ENCODE measurements around the gene EVPL.
A peak's percentile ranks its signal among the peaks of the same experiment; 100 is the strongest.

Gene EVPL

GRCh38 chr17:76005263-76006149 is 21.6 kb downstream of the EVPL start:
- H3K27me3 ChIP-seq (ENCODE audit: control insufficient read depth, insufficient read depth, low read length) = no peaks in the 10 kb centered on the region
- peaks cover 16% of the 10 kb centered on the region for H3K36me3 ChIP-seq (ENCODE audit: control insufficient read depth, insufficient read depth, low read length)
- no peak overlapping the region for H3K4me3 ChIP-seq (ENCODE audit: low read depth, low read length)
- no peaks in the 10 kb centered on the region for H3K4me1 ChIP-seq (ENCODE audit: control insufficient read depth, insufficient read depth, low read length)
- no peaks in the 10 kb centered on the region for H3K9me3 ChIP-seq (ENCODE audit: control insufficient read depth, insufficient read depth, low read depth, low read length)
- no peak overlapping the region for H3K9ac ChIP-seq (ENCODE audit: low read length)
- H3K27ac ChIP-seq (ENCODE audit: low read depth, low read length) = no peak overlapping the region

GRCh38 chr17:76004750-76005262 is 22.3 kb downstream of the EVPL start:
- peaks cover 19% of the 10 kb centered on the region for H3K36me3 ChIP-seq (ENCODE audit: control insufficient read depth, insufficient read depth, low read length)
- H3K9ac ChIP-seq (ENCODE audit: low read length) = no peak overlapping the region
- H3K4me1 ChIP-seq (ENCODE audit: control insufficient read depth, insufficient read depth, low read length) = no peaks in the 10 kb centered on the region
- H3K27ac ChIP-seq (ENCODE audit: low read depth, low read length) = no peak overlapping the region
- no peak overlapping the region for H3K4me3 ChIP-seq (ENCODE audit: low read depth, low read length)
- H3K27me3 ChIP-seq (ENCODE audit: control insufficient read depth, insufficient read depth, low read length) = no peaks in the 10 kb centered on the region
- no peaks in the 10 kb centered on the region for H3K9me3 ChIP-seq (ENCODE audit: control insufficient read depth, insufficient read depth, low read depth, low read length)

- Histone ChIP-seq H3K4me1 (ENCODE audit: control insufficient read depth, insufficient read depth, low read length) (no peaks in the 10 kb centered on the region), H3K27ac (ENCODE audit: low read depth, low read length) (no peak overlapping the region), H3K27me3 (ENCODE audit: control insufficient read depth, insufficient read depth, low read length) (no peaks in the 10 kb centered on the region), H3K9me3 (ENCODE audit: control insufficient read depth, insufficient read depth, low read depth, low read length) (no peaks in the 10 kb centered on the region), H3K9ac (ENCODE audit: low read length) (no peak overlapping the region), H3K36me3 (ENCODE audit: control insufficient read depth, insufficient read depth, low read length) (peaks cover 19% of the 10 kb centered on the region), H3K4me3 (ENCODE audit: low read depth, low read length) (no peak overlapping the region)
Observed at GRCh38 chr17:76003915-76004314, 23.2 kb downstream of the EVPL start.

GRCh38 chr17:76002100-76002499 is 25.0 kb downstream of the EVPL start:
- Histone ChIP-seq H3K27me3 (ENCODE audit: control insufficient read depth, insufficient read depth, low read length) (no peaks in the 10 kb centered on the region), H3K4me1 (ENCODE audit: control insufficient read depth, insufficient read depth, low read length) (no peaks in the 10 kb centered on the region; the same call in 1 of the 2 replicates), H3K36me3 (ENCODE audit: control insufficient read depth, insufficient read depth, low read length) (peaks cover 19% of the 10 kb centered on the region), H3K9me3 (ENCODE audit: control insufficient read depth, insufficient read depth, low read depth, low read length) (no peaks in the 10 kb centered on the region), H3K4me3 (ENCODE audit: low read depth, low read length) (no peak overlapping the region), H3K9ac (ENCODE audit: low read length) (no peak overlapping the region), H3K27ac (ENCODE audit: low read depth, low read length) (no peak overlapping the region)

- H3K4me1 ChIP-seq (ENCODE audit: control insufficient read depth, insufficient read depth, low read length) = peaks cover 3% of the 10 kb centered on the region; the same call in 1 of the 2 replicates
- peak within 1 kb of the TSS; percentile 55 for H3K27ac ChIP-seq (ENCODE audit: low read depth, low read length)
- no peaks in the 10 kb centered on the region for H3K27me3 ChIP-seq (ENCODE audit: control insufficient read depth, insufficient read depth, low read length)
- no peaks in the 10 kb centered on the region for H3K9me3 ChIP-seq (ENCODE audit: control insufficient read depth, insufficient read depth, low read depth, low read length)
- no peak within 1 kb of the TSS for H3K4me3 ChIP-seq (ENCODE audit: low read depth, low read length)
- no peak within 1 kb of the TSS for H3K9ac ChIP-seq (ENCODE audit: low read length)
- peaks cover 19% of the 10 kb centered on the region for H3K36me3 ChIP-seq (ENCODE audit: control insufficient read depth, insufficient read depth, low read length)
Observed at GRCh38 chr17:76000755-76001521, 26.2 kb downstream of the EVPL start, which contains the start of gene CDK3. TSS of gene CDK3 (plus strand) at chr17:76000855. CDS start at chr17:76001426, 571 bp downstream.

GRCh38 chr17:76000016-76000754 is 26.9 kb downstream of the EVPL start:
- Histone ChIP-seq H3K4me3 (ENCODE audit: low read depth, low read length) (no peak overlapping the region), H3K4me1 (ENCODE audit: control insufficient read depth, insufficient read depth, low read length) (peaks cover 3% of the 10 kb centered on the region; the same call in 1 of the 2 replicates), H3K36me3 (ENCODE audit: control insufficient read depth, insufficient read depth, low read length) (peaks cover 19% of the 10 kb centered on the region), H3K27ac (ENCODE audit: low read depth, low read length) (peak overlapping the region; percentile 55), H3K9me3 (ENCODE audit: control insufficient read depth, insufficient read depth, low read depth, low read length) (no peaks in the 10 kb centered on the region), H3K27me3 (ENCODE audit: control insufficient read depth, insufficient read depth, low read length) (no peaks in the 10 kb centered on the region), H3K9ac (ENCODE audit: low read length) (no peak overlapping the region)

GRCh38 chr17:75998327-75998795 is 28.7 kb downstream of the EVPL start:
- H3K9me3 ChIP-seq (ENCODE audit: control insufficient read depth, insufficient read depth, low read depth, low read length) = no peaks in the 10 kb centered on the region
- no peak overlapping the region for H3K9ac ChIP-seq (ENCODE audit: low read length)
- no peaks in the 10 kb centered on the region for H3K27me3 ChIP-seq (ENCODE audit: control insufficient read depth, insufficient read depth, low read length)
- no peak overlapping the region for H3K4me3 ChIP-seq (ENCODE audit: low read depth, low read length)
- H3K27ac ChIP-seq (ENCODE audit: low read depth, low read length) = no peak overlapping the region
- peaks cover 16% of the 10 kb centered on the region for H3K36me3 ChIP-seq (ENCODE audit: control insufficient read depth, insufficient read depth, low read length)
- H3K4me1 ChIP-seq (ENCODE audit: control insufficient read depth, insufficient read depth, low read length) = peaks cover 3% of the 10 kb centered on the region; the same call in 1 of the 2 replicates

- Histone ChIP-seq H3K27ac (ENCODE audit: low read depth, low read length) (no peak overlapping the region), H3K4me1 (ENCODE audit: control insufficient read depth, insufficient read depth, low read length) (peaks cover 3% of the 10 kb centered on the region; the same call in 1 of the 2 replicates), H3K9ac (ENCODE audit: low read length) (peak overlapping the region; percentile 9), H3K27me3 (ENCODE audit: control insufficient read depth, insufficient read depth, low read length) (no peaks in the 10 kb centered on the region), H3K36me3 (ENCODE audit: control insufficient read depth, insufficient read depth, low read length) (peaks cover 15% of the 10 kb centered on the region), H3K9me3 (ENCODE audit: control insufficient read depth, insufficient read depth, low read depth, low read length) (no peaks in the 10 kb centered on the region), H3K4me3 (ENCODE audit: low read depth, low read length) (no peak overlapping the region)
Observed at GRCh38 chr17:75996665-75997590, 30.2 kb downstream of the EVPL start.

- Histone ChIP-seq H3K9me3 (ENCODE audit: control insufficient read depth, insufficient read depth, low read depth, low read length) (no peaks in the 10 kb centered on the region), H3K4me1 (ENCODE audit: control insufficient read depth, insufficient read depth, low read length) (peaks cover 3% of the 10 kb centered on the region; the same call in 1 of the 2 replicates)
Observed at GRCh38 chr17:75995385-75995925, 31.7 kb downstream of the EVPL start.

More at GRCh38 chr17:75995385-75995925, 31.7 kb downstream of the EVPL start:
- Histone ChIP-seq H3K36me3 (ENCODE audit: control insufficient read depth, insufficient read depth, low read length) (peaks cover 21% of the 10 kb centered on the region), H3K27ac (ENCODE audit: low read depth, low read length) (no peak overlapping the region), H3K9ac (ENCODE audit: low read length) (no peak overlapping the region), H3K27me3 (ENCODE audit: control insufficient read depth, insufficient read depth, low read length) (no peaks in the 10 kb centered on the region), H3K4me3 (ENCODE audit: low read depth, low read length) (no peak overlapping the region)

Data from HUES6 (cell line).